Mesenchymal stem cell (in vitro differentiated cells and primary cell): ENCODE measurements around the gene DDX41.

Experiments used
- DNase-seq: peaks from one replicate; pipeline ENCODE4 v3.0.0-alpha.2; 2013
- H2AFZ ChIP-seq: one replicate; pipeline ENCODE4 v1.6.1; 2013; ENCODE audit warnings: low read depth, mild to moderate bottlenecking, control low read depth, inconsistent platforms, low read length, moderate library complexity
- H2AK5ac ChIP-seq: 2 replicates; pipeline ENCODE4 v1.6.1; 2013; ENCODE audit warnings: low read length, moderate library complexity, mild to moderate bottlenecking, inconsistent platforms; ENCODE audit not compliant: severe bottlenecking
- H2BK120ac ChIP-seq: one replicate; pipeline ENCODE4 v1.6.1; 2013; ENCODE audit warnings: low read depth, mild to moderate bottlenecking, inconsistent platforms, low read length, moderate library complexity
- H2BK12ac ChIP-seq, 2 experiments: one replicate each; pipeline ENCODE4 v1.6.1; 2013; ENCODE audit warnings: inconsistent platforms in 2 of 2, low read length in 2 of 2, mild to moderate bottlenecking in 2 of 2, moderate library complexity in 2 of 2, control low read depth in 1 of 2
- H2BK15ac ChIP-seq: one replicate; pipeline ENCODE4 v1.6.1; 2013; ENCODE audit warnings: mild to moderate bottlenecking, low read depth, inconsistent platforms; ENCODE audit not compliant: poor library complexity, severe bottlenecking
- H2BK5ac ChIP-seq: 2 replicates; pipeline ENCODE4 v1.6.1; 2013; ENCODE audit warnings: low read depth, mild to moderate bottlenecking, low read length, control low read depth, inconsistent platforms; ENCODE audit not compliant: poor library complexity, severe bottlenecking
- H3K14ac ChIP-seq, 2 experiments: one replicate each; pipeline ENCODE4 v1.6.1; 2013; ENCODE audit warnings: inconsistent platforms in 2 of 2, low read length in 2 of 2, control low read depth in 1 of 2, mild to moderate bottlenecking in 1 of 2, moderate library complexity in 1 of 2
- H3K18ac ChIP-seq, 2 experiments: one replicate each; pipeline ENCODE4 v1.6.1; 2013; ENCODE audit warnings: inconsistent platforms in 2 of 2, low read length in 2 of 2, control low read depth in 1 of 2, low read depth in 1 of 2, mild to moderate bottlenecking in 1 of 2
- H3K23ac ChIP-seq, 2 experiments: one replicate each; pipeline ENCODE4 v1.6.1; 2013; ENCODE audit warnings: inconsistent platforms in 2 of 2, low read length in 2 of 2, mild to moderate bottlenecking in 2 of 2, moderate library complexity in 2 of 2, control low read depth in 1 of 2
- H3K27ac ChIP-seq: 2 replicates; pipeline ENCODE4 v1.5.1; 2013; ENCODE audit warnings: mild to moderate bottlenecking, moderate library complexity, low read length, control low read depth, inconsistent platforms; ENCODE audit not compliant: poor library complexity, severe bottlenecking
- H3K27me3 ChIP-seq, 2 experiments: 2 replicates each; pipeline versions ENCODE4 v1.6.1 to v1.7.0; 2013; ENCODE audit warnings: low read length in 2 of 2, mild to moderate bottlenecking in 2 of 2, moderate library complexity in 2 of 2, control low read depth in 1 of 2, inconsistent platforms in 1 of 2; ENCODE audit not compliant: control insufficient read depth in 1 of 2, insufficient read depth in 1 of 2
- H3K36me3 ChIP-seq, 2 experiments: 2 replicates each; pipeline versions ENCODE4 v1.6.1 to v1.7.0; 2013; ENCODE audit warnings: low read length in 2 of 2, control low read depth in 1 of 2, inconsistent platforms in 1 of 2, low read depth in 1 of 2, mild to moderate bottlenecking in 1 of 2; ENCODE audit not compliant: insufficient read depth in 2 of 2, control insufficient read depth in 1 of 2
- H3K4ac ChIP-seq, 2 experiments: one replicate each; pipeline ENCODE4 v1.6.1; 2013; ENCODE audit warnings: inconsistent platforms in 2 of 2, low read length in 2 of 2, mild to moderate bottlenecking in 2 of 2, moderate library complexity in 2 of 2, control low read depth in 1 of 2, low read depth in 1 of 2
- H3K4me1 ChIP-seq: 2 replicates; pipeline ENCODE4 v1.6.1; 2013; ENCODE audit warnings: low read depth, low read length, control low read depth; ENCODE audit not compliant: control insufficient read depth, insufficient read depth
- H3K4me2 ChIP-seq: 2 replicates; pipeline ENCODE4 v1.6.1; 2013; ENCODE audit warnings: low read length, mild to moderate bottlenecking, inconsistent platforms; ENCODE audit not compliant: poor library complexity, severe bottlenecking
- H3K4me3 ChIP-seq, 2 experiments: 2 replicates each; pipeline versions ENCODE4 v1.5.1 to v1.7.0; 2013; ENCODE audit warnings: low read length in 2 of 2, mild to moderate bottlenecking in 2 of 2, control low read depth in 1 of 2, low read depth in 1 of 2; ENCODE audit not compliant: insufficient read depth in 1 of 2
- H3K79me1 ChIP-seq: replicated peaks from 2 replicates; pipeline ENCODE4 v1.6.1; 2013; ENCODE audit warnings: mild to moderate bottlenecking, control low read depth, low read length, inconsistent platforms; ENCODE audit not compliant: poor library complexity, severe bottlenecking
- H3K9ac ChIP-seq: 2 replicates; pipeline ENCODE4 v1.7.0; 2013; ENCODE audit warnings: mild to moderate bottlenecking, low read length, moderate library complexity
- H3K9me3 ChIP-seq: 2 replicates; pipeline ENCODE4 v1.7.0; 2013; ENCODE audit warnings: mild to moderate bottlenecking, low read length; ENCODE audit not compliant: control insufficient read depth
- H4K8ac ChIP-seq: one replicate; pipeline ENCODE4 v1.6.1; 2013; ENCODE audit warnings: inconsistent platforms, mild to moderate bottlenecking, low read length, moderate library complexity
- H4K91ac ChIP-seq: one replicate; pipeline ENCODE4 v1.6.1; 2013; ENCODE audit warnings: mild to moderate bottlenecking, low read length, inconsistent platforms
- WGBS: methylation state at CpG from one replicate; pipeline ENCODE4 v1.1.7; 2013; ENCODE audit warnings: mixed read lengths; 5-methylcytosine and 5-hydroxymethylcytosine counted together

DDX41 gene

GRCh38 chr5:177502886-177503285 is 13.9 kb downstream of the DDX41 start:
- Histone ChIP-seq H3K23ac (no peak overlapping the region), H3K9me3 (no peaks in the 10 kb centered on the region), H2AFZ (no peak overlapping the region), H3K27ac (no peak overlapping the region), H2AK5ac (no peak overlapping the region), H3K4me2 (no peak overlapping the region), H3K36me3 (peaks cover 0 to 28% of the 10 kb centered on the region in 2 experiments), H3K4me3 (no peak overlapping the region), H3K79me1 (peaks cover 7% of the 10 kb centered on the region), H4K8ac (no peak overlapping the region), H2BK12ac (no peak overlapping the region), H3K4ac (no peak overlapping the region), H2BK15ac (no peak overlapping the region), H3K14ac (no peak overlapping the region), H3K27me3 (no peaks in the 10 kb centered on the region), H2BK5ac (no peak overlapping the region), H4K91ac (peak overlapping the region; percentile 21), H3K4me1 (peaks cover 18% of the 10 kb centered on the region), H2BK120ac (no peak overlapping the region), H3K9ac (no peak overlapping the region), H3K18ac (peak overlapping the region in 1 of 2 experiments; percentile 43)
- no peak for DNase-seq
- 86% methylated on average over 16 of the region's 16 CpGs for WGBS

- H3K36me3 ChIP-seq, result peaks cover 0 to 25% of the 10 kb centered on the region in 2 experiments
- no peak overlapping the region for H2BK12ac ChIP-seq
- H3K4me3 ChIP-seq, result no peak overlapping the region
- H3K18ac ChIP-seq, result no peak overlapping the region
- H3K27ac ChIP-seq, result no peak overlapping the region
- H3K9me3 ChIP-seq, result no peaks in the 10 kb centered on the region
- H3K4me1 ChIP-seq, result peaks cover 19% of the 10 kb centered on the region
- no peaks in the 10 kb centered on the region for H3K27me3 ChIP-seq
- no peak overlapping the region for H2BK15ac ChIP-seq
- no peak for DNase-seq
- H3K9ac ChIP-seq, result peak overlapping the region; percentile 33
- H3K4me2 ChIP-seq, result no peak overlapping the region
- no peak overlapping the region for H4K8ac ChIP-seq
- 65% methylated on average over 9 of the region's 9 CpGs for WGBS
- H2BK5ac ChIP-seq, result no peak overlapping the region
- H2AFZ ChIP-seq, result no peak overlapping the region
- no peak overlapping the region for H4K91ac ChIP-seq
- no peak overlapping the region for H3K4ac ChIP-seq
- H3K14ac ChIP-seq, result no peak overlapping the region
- peak overlapping the region in 1 of 2 experiments; percentile 26 for H3K23ac ChIP-seq
- peaks cover 7% of the 10 kb centered on the region for H3K79me1 ChIP-seq
- H2AK5ac ChIP-seq, result no peak overlapping the region
- H2BK120ac ChIP-seq, result no peak overlapping the region
Measured at GRCh38 chr5:177501874-177502678, 14.7 kb downstream of the DDX41 start.

- 31% methylated on average over 10 of the region's 10 CpGs for WGBS
- no peak overlapping the region for H4K91ac ChIP-seq
- peak overlapping the region; percentile 22 for H3K27ac ChIP-seq
- H2BK5ac ChIP-seq, result no peak overlapping the region
- peak overlapping the region in 1 of 2 experiments; percentile 41 for H3K18ac ChIP-seq
- peaks cover 7% of the 10 kb centered on the region for H3K79me1 ChIP-seq
- H3K9me3 ChIP-seq, result no peaks in the 10 kb centered on the region
- no peak overlapping the region for H3K4me3 ChIP-seq
- no peak overlapping the region for H2BK120ac ChIP-seq
- peak overlapping the region; percentile 65 for H2AFZ ChIP-seq
- H3K4me2 ChIP-seq, result no peak overlapping the region
- no peaks in the 10 kb centered on the region for H3K27me3 ChIP-seq
- H3K9ac ChIP-seq, result peak overlapping the region; percentile 55
- no peak overlapping the region for H3K14ac ChIP-seq
- no peak overlapping the region for H3K23ac ChIP-seq
- peaks cover 4 to 30% of the 10 kb centered on the region in 2 experiments for H3K36me3 ChIP-seq
- H2BK12ac ChIP-seq, result peak overlapping the region; percentile 18 to 76
- peak; percentile 88 for DNase-seq
- H3K4ac ChIP-seq, result peak overlapping the region in 1 of 2 experiments; percentile 63
- H4K8ac ChIP-seq, result peak overlapping the region; percentile 36
- H2AK5ac ChIP-seq, result no peak overlapping the region
- peaks cover 20% of the 10 kb centered on the region for H3K4me1 ChIP-seq
- no peak overlapping the region for H2BK15ac ChIP-seq
Measured at GRCh38 chr5:177500685-177501522, 15.9 kb downstream of the DDX41 start.

GRCh38 chr5:177499842-177500241 is 16.9 kb downstream of the DDX41 start:
- Histone ChIP-seq H2BK15ac (no peak overlapping the region), H3K4ac (no peak overlapping the region), H3K9ac (no peak overlapping the region), H2BK12ac (no peak overlapping the region), H2AFZ (no peak overlapping the region), H4K91ac (peak overlapping the region; percentile 11), H2BK5ac (no peak overlapping the region), H2AK5ac (no peak overlapping the region), H3K4me1 (peaks cover 27% of the 10 kb centered on the region), H2BK120ac (no peak overlapping the region), H3K79me1 (peaks cover 7% of the 10 kb centered on the region), H3K27me3 (no peaks in the 10 kb centered on the region), H3K23ac (peak overlapping the region in 1 of 2 experiments; percentile 61), H3K4me3 (no peak overlapping the region), H3K14ac (no peak overlapping the region), H3K18ac (no peak overlapping the region), H3K36me3 (peaks cover 8 to 33% of the 10 kb centered on the region in 2 experiments), H3K4me2 (no peak overlapping the region), H3K9me3 (no peaks in the 10 kb centered on the region), H4K8ac (no peak overlapping the region), H3K27ac (no peak overlapping the region)
- DNase-seq, result no peak
- WGBS, result 88% methylated on average over 6 of the region's 6 CpGs
